Body of pancreas (tissue), 4 donors: ENCODE results near the gene TNXB. TPM values are rescaled to one million over a fixed set of nuclear protein-coding genes. Genes with fewer than 3 reads are reported as not detected.

Source experiments
- ATAC-seq: fragments of 150-250 bp; one replicate; pipeline ENCODE4 v1.9.1; 2016
- DNase-seq, 4 donors: peaks; one replicate each; pipeline ENCODE4 v3.0.0-alpha.2; 2019
- H3K27ac ChIP-seq, 4 donors: fragments of 200-600 bp; sonication (generic); 1 replicate in 3 of 4; 2 replicates in 1 of 4; pipeline versions ENCODE4 v1.5.1 to v1.6.1; 2016 to 2019; ENCODE audit warnings: mild to moderate bottlenecking in 1 of 4, mixed read lengths in 1 of 4, moderate library complexity in 1 of 4
- H3K27me3 ChIP-seq, 2 donors: fragments of 200-600 bp; sonication (generic); one replicate each; pipeline ENCODE4 v1.6.0; 2016; ENCODE audit warnings: mild to moderate bottlenecking in 1 of 2
- H3K36me3 ChIP-seq, 2 donors: fragments of 200-600 bp; sonication (generic); replicated peaks in 1 of 2; 2 replicates each; pipeline ENCODE4 v1.5.1; 2016; ENCODE audit warnings: low read depth in 2 of 2; ENCODE audit not compliant: insufficient read depth in 1 of 2
- H3K4me1 ChIP-seq: fragments of 200-600 bp; sonication (generic); one replicate; pipeline ENCODE4 v1.6.0; 2016
- H3K4me3 ChIP-seq, 2 donors: fragments of 200-600 bp; sonication (generic); 1 replicate in 1 of 2; 2 replicates in 1 of 2; pipeline ENCODE4 v1.5.1; 2016 to 2019
- H3K9me3 ChIP-seq, 3 donors: fragments of 200-600 bp; sonication (generic); 1 replicate in 2 of 3; 2 replicates in 1 of 3; pipeline ENCODE4 v1.5.1; 2016
- CTCF ChIP-seq, 7 experiments: fragments of 450-650 bp in 4 of 7; fragments of 200-600 bp in 3 of 7; sonication (generic) in 3 of 7; IDR thresholded peaks; one replicate each; pipeline ENCODE4 v1.5.1; 2016 to 2019; ENCODE audit warnings: antibody characterized with exemption in 7 of 7
- POLR2A ChIP-seq, 3 donors: fragments of 450-650 bp; IDR thresholded peaks; one replicate each; pipeline ENCODE4 v1.6.1; 2016; ENCODE audit warnings: antibody characterized with exemption in 3 of 3, mild to moderate bottlenecking in 2 of 3
- WGBS, 2 donors: methylation state at CpG; one replicate each; pipeline ENCODE4 v1.1.5; 2017; 5-methylcytosine and 5-hydroxymethylcytosine counted together
- intact Hi-C: fragments of 100-400 bp; cut with DNase I; formaldehyde crosslinking; loops from one replicate; pipeline ENCODE4 v1.15.1; 2023
- total RNA-seq, 2 donors: library from RNA; depleted of rRNA; stranded (reverse); fragments of >200 nt; gene quantifications; one replicate each; pipeline ENCODE4 v1.1.0, GENCODE V29; 2016

The TNXB gene
- total RNA-seq, 2 donors from 2014 or later = 24.9 to 36.6 TPM

- intact Hi-C loops = no loop called here
- Histone ChIP-seq H3K4me1 (no peaks in the 10 kb centered on the region), H3K4me3 (no peak overlapping the region), H3K36me3 (no peaks in the 10 kb centered on the region), H3K9me3 (no peaks in the 10 kb centered on the region), H3K27ac (no peak overlapping the region), H3K27me3 (no peaks in the 10 kb centered on the region)
- DNase-seq = no peak
- no peak for ATAC-seq
- TF ChIP-seq POLR2A (IDR thresholded peaks at IDR 0.05) (no peak), CTCF (IDR thresholded peaks at IDR 0.05) (no peak)
- WGBS, 2 donors = 49 to 72% methylated on average over 3 of the region's 3 CpGs
Measured at GRCh38 chr6:32075781-32076180, 33.4 kb downstream of the TNXB start.

GRCh38 chr6:32074996-32075532 is 34.1 kb downstream of the TNXB start:
- no peaks in the 10 kb centered on the region for H3K36me3 ChIP-seq
- 73 to 81% methylated on average over 8 of the region's 8 CpGs for WGBS, 2 donors
- DNase-seq (no peak), ATAC-seq (no peak)
- H3K27ac ChIP-seq = no peak overlapping the region
- TF ChIP-seq CTCF (IDR thresholded peaks at IDR 0.05) = no peak
- no peaks in the 10 kb centered on the region for H3K9me3 ChIP-seq
- no peak overlapping the region for H3K4me3 ChIP-seq
- intact Hi-C loops = no loop called here
- H3K27me3 ChIP-seq = no peaks in the 10 kb centered on the region
- no peaks in the 10 kb centered on the region for H3K4me1 ChIP-seq

- H3K36me3 ChIP-seq = no peaks in the 10 kb centered on the region
- no peaks in the 10 kb centered on the region for H3K4me1 ChIP-seq
- no peaks in the 10 kb centered on the region for H3K9me3 ChIP-seq
- H3K27ac ChIP-seq = no peak overlapping the region
- DNase-seq (no peak), ATAC-seq (no peak)
- intact Hi-C loops = no loop called here
- H3K27me3 ChIP-seq = no peaks in the 10 kb centered on the region
- TF ChIP-seq CTCF (IDR thresholded peaks at IDR 0.05) (no peak), POLR2A (IDR thresholded peaks at IDR 0.05) (no peak)
- WGBS, 2 donors = 72 to 76% methylated on average over 10 of the region's 10 CpGs
- H3K4me3 ChIP-seq = no peak overlapping the region
Measured at GRCh38 chr6:32073613-32074012, 35.5 kb downstream of the TNXB start.

- Histone ChIP-seq H3K9me3 (no peaks in the 10 kb centered on the region), H3K27ac (no peak overlapping the region), H3K4me3 (no peak overlapping the region), H3K27me3 (no peaks in the 10 kb centered on the region), H3K4me1 (no peaks in the 10 kb centered on the region), H3K36me3 (no peaks in the 10 kb centered on the region)
- DNase-seq (no peak), ATAC-seq (no peak)
- no peak for TF ChIP-seq CTCF (IDR thresholded peaks at IDR 0.05)
- TF ChIP-seq POLR2A (IDR thresholded peaks at IDR 0.05) = no peak
- 58 to 63% methylated on average over 3 of the region's 3 CpGs for WGBS, 2 donors
- intact Hi-C loops = no loop called here
Measured at GRCh38 chr6:32073101-32073500, 36.0 kb downstream of the TNXB start.

- ATAC-seq (peak; percentile 38), DNase-seq (peak in 2 of 4 donors; percentile 14 to 30)
- Histone ChIP-seq H3K9me3 (no peaks in the 10 kb centered on the region), H3K4me3 (no peak overlapping the region), H3K27ac (no peak overlapping the region), H3K36me3 (no peaks in the 10 kb centered on the region), H3K4me1 (no peaks in the 10 kb centered on the region), H3K27me3 (no peaks in the 10 kb centered on the region)
- 61 to 66% methylated on average over 16 of the region's 16 CpGs for WGBS, 2 donors
- intact Hi-C loops = no loop called here
- TF ChIP-seq CTCF (IDR thresholded peaks at IDR 0.05) (no peak), POLR2A (IDR thresholded peaks at IDR 0.05) (no peak)
Measured at GRCh38 chr6:32070814-32071543, 38.2 kb downstream of the TNXB start.
